GM18909 (cell line): ENCODE data around the gene B9D2.
"Not testable (repeated sequence)": the region's sequence is repeated elsewhere in the genome, so short reads cannot be mapped to it uniquely, and the experiment has no call there.

ENCODE experiments used
- ATAC-seq: cut with Tn5 transposase; IDR thresholded peaks from one replicate; pipeline ENCODE4 v1.9.1; 2021; ENCODE audit warnings: mild to moderate bottlenecking; ENCODE audit not compliant: unreplicated experiment, poor library complexity

The B9D2 gene, protein sequence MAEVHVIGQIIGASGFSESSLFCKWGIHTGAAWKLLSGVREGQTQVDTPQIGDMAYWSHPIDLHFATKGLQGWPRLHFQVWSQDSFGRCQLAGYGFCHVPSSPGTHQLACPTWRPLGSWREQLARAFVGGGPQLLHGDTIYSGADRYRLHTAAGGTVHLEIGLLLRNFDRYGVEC

DNA sequence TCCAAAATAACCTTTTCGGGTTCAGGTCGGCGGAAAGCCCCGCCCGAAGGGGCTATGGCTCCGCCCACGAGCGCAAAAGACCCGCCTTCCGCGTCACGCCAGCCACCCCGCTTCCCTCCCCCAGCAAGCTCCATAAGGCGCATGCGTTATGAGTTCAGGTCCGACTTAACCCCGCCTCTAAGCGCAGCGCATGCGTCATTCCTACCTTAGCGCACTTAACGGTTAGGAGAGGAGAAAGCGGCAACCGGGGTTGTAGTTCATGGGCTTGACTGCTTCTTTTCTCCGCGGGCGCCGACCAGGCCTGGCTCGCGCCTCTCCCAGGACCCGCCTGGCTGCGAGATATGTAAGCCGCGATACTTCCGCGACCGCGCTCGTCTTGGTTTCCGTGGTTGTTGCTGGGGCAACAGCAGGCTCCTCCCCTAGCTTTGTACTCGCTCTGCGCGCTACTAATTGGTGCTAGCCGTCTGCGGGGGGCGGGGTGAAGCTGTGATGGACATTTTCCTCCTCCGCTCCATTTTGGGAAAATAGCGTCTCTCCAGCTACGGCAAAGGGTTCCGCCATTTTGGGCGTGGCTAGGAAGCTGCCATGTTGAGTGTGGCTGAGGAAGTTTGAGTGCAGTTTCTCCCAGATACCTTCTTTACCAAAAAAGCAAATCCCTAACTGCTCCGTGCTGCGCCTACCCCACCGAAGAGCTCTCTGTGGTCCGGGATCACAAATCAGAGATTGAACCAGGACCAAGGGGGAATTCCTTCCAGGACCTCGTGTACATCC lies at the start of gene B9D2:
Gene B9D2, minus strand, starts transcription at position 397 of the 771 bp plus-strand sequence. CDS start 630 bp downstream, outside the sequence.
- ATAC-seq: peak; percentile 88

DNA sequence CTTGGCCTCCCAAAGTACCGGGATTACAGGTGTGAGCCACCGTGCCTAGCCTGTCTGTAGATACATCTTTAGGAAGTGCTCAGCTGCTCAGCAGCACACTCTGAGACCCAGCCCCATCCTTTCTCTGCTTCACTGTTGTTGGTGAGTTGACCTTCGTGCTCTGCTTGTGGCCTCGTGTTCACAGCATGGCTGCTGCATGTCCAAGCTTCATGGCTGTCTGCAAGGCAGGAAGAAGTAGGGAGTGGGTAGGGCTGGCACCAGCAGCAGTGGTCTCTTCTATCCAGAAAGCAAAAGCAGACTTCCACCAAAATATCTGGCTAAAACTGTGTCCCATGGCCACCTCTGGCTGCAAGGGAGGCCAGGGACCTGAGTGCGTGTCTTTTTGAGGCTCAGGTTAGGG lies 49.0 kb upstream of the B9D2 start:
- ATAC-seq: no peak

DNA sequence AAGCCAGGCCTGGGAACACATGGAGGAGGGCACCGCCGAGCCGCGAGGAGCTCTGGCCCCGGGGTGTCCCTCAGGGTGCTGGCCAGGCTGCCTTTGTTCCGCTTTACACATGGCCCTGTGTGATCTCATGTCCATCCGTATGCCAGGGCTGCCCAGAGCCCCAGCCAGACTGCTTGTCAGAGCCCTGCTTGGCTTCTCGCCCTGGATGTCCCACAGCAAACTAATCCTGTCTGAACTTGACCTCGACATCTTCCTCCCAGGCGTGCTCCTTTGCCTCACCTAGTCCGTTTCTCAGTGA lies 48.0 kb upstream of the B9D2 start:
- no peak for ATAC-seq

DNA sequence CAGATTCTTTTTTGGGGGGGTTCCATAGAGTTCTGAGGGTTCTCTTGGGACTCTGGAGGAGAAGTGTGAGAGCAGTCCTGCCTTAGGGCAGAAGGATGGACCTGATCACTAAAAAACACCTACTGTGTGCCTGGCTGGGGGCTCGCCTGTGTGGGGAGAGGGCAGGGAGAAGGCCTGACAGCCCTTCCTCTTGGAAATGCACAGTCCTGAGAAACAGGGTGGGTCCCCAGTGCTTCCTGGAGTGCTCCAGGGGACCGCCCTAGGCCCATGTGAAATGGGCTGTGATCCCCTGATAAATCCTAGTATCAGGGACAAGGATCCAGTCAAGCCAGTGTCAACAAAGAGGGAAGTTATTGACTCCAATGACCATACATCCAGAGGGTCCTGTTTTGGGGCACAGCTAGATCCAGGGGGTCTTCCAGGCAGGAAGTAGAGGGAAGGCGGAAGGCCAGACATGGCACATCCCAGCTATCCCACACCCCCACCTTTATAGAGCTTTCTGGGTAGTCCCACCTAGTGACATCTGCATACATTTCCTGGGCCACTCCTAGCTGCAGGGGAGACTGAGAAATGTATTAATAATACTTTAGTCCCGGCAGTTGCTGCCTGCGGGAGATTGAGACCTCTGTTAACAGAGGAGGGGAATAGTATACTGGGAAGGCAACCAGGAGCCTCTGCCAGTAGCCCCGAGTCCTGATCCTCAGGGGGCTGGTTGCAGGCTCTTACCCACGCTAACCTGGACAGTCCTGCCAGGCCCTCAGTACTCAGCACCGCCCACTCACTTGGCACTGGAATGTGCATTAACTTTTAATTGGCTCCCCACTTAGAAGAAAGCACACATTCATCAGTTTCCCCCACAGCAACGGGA lies 47.4 kb upstream of the B9D2 start:
- no peak for ATAC-seq

DNA sequence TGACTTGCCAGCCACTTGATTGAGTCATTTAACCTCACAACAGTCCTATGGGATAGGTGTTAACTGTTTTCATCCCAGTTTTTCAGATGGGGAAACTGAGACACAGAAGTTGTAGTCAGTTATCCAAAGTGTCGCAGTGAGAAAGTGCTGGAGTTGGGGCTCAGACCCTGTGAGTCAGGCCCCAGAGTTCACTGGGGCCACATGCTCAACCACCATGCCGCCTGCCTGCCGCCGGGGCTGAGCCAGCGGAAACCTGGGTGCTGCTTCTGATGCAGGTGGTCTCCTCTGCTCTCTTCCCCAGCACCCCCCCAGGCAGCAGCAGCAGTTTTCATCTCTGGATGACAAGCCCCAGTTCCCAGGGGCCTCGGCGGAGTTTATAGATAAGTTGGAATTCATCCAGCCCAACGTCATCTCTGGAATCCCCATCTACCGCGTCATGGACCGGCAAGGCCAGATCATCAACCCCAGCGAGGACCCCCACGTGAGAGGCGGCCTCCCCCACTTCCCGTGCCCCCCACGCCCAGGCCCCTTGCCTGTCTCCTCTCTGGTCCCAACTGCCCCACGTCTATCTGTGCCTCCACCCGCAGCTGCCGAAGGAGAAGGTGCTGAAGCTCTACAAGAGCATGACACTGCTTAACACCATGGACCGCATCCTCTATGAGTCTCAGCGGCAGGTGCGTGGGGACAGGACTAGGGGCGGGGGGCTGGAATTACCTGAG lies 46.5 kb upstream of the B9D2 start:
- no peak for ATAC-seq

DNA sequence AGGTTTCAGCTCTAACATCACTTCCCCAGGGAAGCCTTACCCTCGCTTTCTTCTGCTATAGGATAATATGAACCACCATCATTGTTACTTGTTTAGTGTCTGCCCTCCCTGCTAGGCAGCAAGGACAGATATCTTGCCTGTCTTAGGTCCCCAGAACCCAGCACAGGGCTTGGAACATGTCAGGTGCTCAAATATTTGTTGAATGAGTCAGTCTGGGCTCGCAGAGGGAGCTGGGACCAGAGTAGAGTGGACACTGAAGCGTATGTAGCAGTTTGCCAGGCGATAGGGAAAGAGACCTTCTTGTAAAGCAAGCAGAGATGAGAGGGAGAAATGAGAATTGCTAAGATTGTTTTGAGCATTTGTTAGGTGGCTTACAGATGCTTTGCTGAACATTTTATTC lies 45.3 kb upstream of the B9D2 start:
- ATAC-seq: no peak

DNA sequence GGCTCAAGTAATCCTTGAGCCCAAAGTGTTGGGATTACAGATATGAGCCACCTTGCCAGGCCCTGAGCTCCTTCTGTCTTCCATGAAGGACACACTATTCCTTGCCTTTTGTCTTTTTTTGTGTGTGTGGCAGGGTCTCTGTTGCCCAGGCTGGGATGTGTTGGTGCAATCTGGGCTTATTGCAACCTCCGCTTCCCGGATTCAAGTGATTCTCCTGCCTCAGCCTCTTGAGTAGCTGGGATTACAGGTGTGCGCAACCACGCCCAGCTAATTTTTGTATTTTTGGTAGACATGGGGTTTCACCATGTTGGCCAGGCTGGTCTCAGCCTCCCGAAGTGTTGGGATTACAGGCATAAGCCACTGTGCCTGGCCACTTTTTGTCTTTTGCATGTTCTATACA lies 44.9 kb upstream of the B9D2 start:
- not testable (repeated sequence) for ATAC-seq

DNA sequence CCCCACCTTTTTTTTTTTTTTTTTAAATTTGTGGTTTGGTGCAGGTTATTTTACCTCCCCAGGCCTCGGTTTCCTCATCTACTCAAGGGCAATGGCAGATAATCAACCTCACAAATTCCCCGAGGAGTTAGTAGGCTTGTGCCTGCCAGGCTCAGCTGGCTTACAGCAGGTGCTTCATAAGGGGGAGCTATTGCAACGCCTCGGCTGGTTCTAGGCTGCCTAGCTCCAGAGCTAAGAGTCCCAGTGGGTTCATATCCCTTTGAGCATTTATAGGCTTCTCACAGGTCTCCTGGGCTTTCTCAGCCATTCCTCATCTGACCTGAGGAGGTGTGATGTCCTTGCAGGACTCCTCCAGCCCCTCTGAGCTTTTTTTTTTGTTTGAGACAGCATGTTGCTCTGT lies 44.3 kb upstream of the B9D2 start:
- ATAC-seq: no peak

DNA sequence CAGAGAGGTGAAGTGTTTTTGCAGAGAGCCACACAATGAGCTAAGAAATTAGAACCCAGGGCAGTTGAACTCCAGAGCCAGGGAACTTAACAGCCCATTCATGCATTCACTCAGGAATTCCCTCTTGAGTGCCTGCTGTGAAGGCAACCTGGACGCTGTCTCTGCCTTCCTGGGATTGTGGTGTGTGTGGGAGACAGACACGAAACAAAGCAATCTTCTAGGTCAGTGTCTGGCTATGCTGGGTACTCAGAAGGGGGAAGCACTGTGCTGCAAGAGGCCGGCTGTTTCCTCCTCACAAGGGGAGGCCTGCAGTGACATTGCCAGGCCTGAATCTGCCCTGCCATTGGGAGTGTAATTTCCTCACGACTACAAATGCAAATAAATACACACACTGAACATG lies 43.3 kb upstream of the B9D2 start:
- ATAC-seq: no peak

DNA sequence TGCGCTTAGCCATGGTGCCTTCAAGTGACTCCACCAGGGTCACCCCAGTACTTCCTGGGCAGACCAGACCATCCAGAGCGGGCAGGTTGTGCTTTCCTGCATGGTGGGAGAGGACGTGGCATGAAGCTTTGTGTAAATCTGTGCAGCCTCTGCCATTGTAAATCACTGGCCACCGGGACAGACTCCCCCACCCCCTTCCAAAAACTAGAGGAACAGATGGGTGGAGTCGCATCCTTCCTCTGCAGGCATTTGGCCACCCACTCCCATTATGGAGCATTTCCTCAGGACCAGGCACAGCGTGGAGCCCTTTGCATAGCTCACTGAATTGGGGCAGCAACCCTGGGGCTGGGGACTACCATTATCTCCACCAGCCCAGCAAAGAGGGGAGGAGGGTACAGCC lies 41.8 kb upstream of the B9D2 start:
- no peak for ATAC-seq

DNA sequence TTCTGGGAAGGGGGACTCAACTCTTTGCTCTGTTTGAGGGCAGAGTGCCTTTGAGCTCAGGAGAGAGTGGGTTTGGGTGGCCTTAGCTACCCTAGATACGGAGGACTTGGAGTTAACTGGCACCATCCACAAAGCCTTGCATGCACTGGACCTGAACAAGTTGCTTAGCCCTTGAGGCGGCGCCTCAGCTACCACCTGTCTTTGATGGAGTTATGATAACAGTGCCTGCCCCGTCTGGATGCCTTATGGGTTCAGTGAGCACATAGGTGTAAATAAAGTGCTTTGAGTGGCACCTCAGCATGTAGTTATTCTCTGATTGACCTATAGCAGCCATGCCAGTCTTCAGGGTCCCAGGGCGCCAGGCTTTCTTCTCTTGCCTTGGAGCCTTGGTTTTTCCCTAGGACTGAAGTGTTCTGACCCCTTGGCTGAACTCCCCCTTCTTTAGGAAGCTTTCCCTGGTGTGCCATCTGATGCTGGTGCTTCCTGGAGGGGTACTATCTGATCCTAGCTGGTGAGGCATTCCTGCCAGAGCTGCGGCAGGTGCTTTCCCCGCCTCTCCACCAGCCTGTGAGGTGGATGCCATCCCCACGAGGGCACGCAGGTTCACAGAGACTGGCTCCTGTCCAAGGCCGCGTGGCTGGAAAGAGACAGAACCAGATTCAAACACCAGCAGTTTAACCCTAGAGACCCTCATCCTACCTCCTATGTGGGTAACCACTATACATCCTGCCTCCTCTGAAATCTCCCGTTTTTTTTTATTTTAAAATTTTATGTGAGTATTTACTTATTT lies 39.4 kb upstream of the B9D2 start:
- no peak for ATAC-seq

DNA sequence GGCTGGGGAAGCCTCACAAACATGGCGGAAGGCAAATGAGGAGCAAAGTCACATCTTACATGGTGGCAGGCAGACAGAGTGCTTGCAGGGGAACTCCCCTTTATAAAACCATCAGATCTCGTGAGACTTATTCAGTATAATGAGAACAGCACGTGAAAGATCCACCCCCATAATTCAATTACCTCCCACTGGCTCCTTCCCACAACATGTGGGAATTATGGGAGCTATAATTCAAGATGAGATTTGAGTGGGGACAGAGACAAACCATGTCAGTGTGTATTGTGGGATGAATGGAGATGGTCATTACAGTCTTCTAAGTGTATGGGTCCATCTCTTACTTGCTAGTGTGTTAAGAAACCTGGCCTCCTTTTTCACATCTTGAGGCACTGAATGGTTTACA lies 38.1 kb upstream of the B9D2 start:
- no peak for ATAC-seq

DNA sequence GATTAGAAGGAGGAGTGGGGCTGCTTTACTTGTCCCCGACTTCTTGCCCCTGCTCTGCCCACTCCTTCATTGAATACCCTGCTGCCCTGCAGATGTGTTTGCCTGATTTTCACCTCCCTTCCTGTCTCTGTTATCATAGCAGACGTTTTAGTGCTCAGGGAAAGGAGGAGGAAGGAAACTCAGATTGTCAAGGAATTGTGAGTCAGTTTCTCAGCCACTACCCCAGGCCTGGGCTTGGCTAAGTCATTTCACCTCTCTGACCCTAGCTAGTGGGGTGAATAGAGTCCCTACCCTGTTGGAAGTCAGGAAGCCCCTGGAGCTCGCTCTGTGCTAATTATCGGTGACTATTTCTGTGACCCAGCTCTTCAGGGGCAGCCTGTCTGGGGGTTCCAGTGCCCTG lies 37.5 kb upstream of the B9D2 start:
- no peak for ATAC-seq

DNA sequence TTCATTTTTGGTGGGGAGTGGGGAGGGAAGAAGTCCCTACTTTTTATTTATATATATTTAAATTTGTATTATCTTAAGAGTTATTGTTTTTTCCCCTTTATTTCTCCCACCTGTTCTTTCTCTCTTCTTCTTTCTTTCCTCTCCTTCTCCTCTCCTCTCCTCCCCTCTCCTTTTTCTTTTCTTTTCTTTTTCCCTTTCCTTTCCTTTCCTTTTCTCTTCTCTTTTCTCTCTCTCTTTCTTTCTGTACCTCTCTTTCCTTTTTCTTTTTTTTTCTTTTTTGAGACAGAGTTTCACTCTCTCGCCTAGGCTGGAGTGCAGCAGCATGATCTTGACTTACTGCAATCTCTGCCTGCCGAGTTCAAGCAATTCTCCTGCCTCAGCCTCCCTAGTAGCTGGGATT lies 35.6 kb upstream of the B9D2 start:
- ATAC-seq: no peak

DNA sequence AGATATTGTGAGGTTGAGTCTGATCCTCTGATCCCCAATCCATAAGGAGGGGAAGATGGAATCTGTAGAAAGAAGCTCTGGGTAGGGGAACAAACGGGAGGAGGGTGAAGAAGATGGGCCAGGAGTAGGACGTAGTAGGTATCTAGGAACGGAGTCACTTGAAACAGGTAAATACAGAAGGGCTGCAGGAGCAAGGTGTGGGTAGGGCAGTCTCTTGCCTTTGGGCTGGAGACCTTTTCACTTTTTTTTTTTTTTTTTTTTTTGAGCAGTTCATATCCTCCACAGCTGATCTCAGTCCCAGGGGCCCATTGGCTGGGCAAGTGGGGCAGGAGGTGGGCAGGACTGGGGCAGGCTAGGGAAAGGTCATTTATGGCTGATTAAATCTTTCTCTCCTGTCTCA lies 35.1 kb upstream of the B9D2 start:
- ATAC-seq: no peak

DNA sequence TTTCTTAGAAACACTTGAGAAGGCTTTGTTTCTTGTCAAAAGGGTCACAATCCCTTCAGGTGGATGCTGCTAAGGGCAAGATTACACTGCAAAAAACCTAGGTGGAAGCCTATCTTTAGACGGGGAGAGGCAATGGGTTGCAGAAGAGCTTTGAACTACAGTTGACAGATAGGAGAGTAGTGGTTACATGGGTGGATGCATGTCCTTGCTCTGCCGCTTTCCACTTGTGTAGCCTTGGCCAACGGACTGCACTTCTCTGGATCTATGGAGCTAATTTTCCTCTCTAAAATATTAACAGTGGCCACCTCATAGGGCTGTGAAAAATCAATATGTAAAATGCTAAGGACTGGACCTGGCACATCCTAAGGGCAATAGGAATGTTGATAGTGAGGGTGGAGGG lies 34.6 kb upstream of the B9D2 start:
- ATAC-seq: no peak

DNA sequence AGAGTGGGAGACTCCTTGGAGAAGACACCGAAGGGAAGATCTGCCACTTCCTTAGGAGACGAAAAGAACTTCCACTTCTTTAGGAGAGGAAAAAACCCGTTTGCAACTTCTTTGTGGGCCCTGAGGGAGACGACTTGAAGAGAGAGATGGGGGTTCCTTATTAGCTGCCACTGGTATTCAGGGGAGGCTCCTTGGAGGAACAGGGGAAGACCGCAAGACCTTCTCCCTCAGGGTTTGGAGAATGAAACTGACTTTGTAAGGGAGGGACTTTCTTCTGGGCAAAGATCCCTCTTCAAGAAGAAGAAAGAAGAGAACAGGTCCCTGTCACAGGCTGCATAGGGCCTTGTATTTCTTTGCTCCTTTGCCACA lies 34.1 kb upstream of the B9D2 start:
- no peak for ATAC-seq

DNA sequence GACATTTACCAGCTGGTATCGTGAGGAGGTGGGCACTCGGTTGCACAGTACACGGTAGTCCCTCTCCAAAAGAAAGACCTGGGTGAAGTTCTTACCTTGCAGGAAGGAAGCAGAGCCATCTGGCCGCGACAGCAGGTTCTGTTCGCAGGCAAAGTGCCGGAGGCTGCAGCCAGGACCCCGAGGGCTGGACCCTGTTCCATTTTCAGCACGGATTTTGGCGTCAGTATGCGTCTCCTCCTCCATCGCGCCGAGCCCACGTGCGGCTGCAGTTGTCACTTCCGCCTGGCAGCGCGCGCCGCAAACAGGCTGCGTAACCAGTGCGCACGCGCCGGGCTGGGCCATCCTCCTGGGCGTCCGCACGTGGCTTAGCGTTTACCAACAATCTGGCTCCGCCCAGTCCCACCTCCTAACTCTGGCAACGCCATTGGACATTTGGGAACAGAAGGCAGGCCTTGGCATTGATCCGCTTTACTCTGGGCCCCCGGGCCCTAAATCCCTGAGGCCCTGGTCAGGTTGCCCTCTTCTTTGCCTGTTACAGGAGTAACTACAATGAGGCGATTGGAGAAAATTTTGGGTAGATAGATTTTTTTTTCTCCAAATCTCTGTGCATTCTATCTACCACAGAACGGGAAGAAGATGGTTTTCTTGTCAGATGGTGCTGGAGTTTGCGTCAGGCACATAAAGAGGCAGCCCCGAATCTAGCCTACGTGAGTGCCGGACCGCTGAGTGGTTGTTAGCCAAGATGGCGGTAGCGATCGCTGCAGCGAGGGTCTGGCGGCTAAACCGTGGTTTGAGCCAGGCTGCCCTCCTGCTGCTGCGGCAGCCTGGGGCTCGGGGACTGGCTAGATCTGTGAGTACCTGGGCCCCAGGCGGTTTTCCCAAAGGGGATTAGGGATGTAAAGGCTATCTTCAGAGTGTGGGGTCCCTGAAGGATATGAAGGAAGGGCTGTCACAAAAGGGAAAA lies 33.4 kb upstream of the B9D2 start, which contains the start of the genes BCKDHA and EXOSC5:
Gene BCKDHA, plus strand, starts transcription at position 733 of the 964 bp plus-strand sequence. Its CDS starts 10 bp downstream, at position 743.
Gene EXOSC5, minus strand, starts transcription at position 274 of the 964 bp plus-strand sequence. Its CDS starts 31 bp downstream, at position 243.
- ATAC-seq: peak; percentile 88

DNA sequence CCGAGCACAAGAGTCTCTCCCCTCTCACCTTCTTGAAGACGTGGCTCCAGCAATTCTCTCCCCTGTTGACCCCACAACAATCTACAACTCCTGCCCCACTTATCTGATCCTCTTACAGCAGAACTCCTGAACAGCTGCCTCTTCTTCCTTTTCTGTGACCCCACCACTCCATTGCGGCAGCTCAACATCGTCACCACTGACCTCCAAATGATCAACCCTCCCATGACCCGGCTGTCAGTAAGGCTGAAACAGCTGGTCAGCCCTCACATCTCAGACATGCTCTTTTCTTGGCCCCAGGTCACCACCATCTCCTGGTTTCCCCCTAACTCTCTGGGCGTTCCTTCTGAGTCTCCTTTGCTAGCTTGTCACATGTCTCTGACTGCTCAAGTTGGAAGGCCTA lies 31.4 kb upstream of the B9D2 start:
- no peak for ATAC-seq
